HG03460 (cell line): ENCODE measurements around the gene YPEL3.
"Not testable (repeated sequence)": the region's sequence is repeated elsewhere in the genome, so short reads cannot be mapped to it uniquely, and the experiment has no call there.

ENCODE experiments used
- ATAC-seq: cut with Tn5 transposase; IDR thresholded peaks from one replicate; pipeline ENCODE4 v1.9.1; 2021; ENCODE audit not compliant: unreplicated experiment

Gene YPEL3

DNA sequence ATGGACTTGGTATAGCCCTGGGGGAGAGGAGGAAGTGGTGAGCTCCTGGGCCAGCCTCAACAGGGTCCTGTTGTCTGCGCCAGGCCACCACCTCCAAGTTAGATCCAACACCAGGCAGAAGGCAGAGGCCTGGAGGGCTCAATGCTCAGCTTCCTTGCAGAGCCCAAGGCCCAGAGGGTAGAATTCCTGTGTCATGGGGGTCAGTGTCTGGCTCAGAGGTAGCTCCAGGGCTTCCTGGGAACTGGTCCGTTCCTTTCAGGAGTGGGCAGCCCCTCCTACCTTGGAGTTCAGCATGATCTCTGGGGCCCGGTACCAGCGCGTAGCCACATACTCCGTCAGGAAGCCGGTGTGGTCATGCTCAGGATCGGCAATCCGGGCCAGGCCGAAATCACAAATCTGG is 21.8 kb upstream of the YPEL3 start:
- no peak for ATAC-seq

DNA sequence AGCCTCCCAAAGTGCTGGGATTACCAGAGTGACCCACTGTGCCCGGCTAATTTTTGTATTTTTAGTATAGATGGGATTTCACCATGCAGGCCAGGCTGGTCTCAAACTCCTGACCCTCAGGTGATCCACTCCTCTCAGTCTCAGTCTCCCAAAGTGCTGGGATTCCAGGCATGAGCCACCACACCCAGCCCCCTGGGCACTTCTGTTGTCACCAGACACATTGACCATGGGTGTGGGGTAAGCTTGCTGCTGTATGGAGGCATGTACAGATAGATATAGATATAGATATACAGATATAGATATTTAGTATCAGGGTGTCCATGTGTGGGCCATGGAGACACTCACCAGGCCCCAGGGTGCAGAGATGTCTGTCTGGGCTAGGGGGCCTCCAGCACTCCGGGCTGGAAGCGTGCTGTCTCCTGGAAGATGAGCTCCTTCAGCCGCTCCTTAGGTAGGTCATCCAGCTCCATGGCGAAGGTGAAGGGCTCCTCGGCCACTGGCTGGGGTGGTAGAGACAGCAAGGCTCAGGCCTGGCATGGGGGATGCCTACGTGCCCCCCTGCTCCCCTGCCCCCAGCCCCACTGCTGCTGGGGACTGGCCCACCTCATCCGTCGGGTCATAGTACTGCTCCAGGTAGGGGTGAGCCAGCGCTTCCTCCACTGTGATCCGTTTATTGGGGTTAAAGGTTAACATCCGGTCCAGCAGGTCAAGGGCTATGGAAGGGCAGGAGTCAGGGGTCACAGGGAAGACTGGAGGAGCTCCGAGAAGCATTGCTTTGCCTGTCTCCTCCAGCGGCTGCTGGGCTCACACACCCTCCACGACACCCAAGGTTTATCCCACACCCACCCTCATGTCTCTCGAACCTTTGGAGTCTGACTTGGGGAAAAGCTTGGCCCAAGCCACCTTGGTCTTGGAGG is 20.5 kb upstream of the YPEL3 start:
- ATAC-seq, result no peak

DNA sequence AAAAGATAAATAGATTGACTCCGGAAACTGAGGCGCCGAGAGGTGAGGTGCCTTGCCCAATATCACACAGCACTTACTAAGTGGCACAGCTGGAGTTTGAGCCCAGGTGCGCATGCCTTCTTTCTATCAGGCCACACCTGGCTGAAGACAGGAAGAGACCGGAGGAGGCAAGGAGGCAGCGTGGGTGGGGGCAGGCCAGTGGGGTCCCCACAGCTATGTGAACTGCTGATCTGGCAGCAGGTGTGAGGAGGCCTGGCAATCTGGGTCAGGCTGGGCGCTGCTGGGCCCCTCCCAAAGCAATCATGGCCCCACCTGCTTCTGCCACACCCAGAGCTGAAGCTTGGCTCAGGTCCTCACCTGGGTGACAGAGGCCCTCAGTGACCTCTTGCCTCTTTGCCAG is 19.2 kb upstream of the YPEL3 start:
- no peak for ATAC-seq

DNA sequence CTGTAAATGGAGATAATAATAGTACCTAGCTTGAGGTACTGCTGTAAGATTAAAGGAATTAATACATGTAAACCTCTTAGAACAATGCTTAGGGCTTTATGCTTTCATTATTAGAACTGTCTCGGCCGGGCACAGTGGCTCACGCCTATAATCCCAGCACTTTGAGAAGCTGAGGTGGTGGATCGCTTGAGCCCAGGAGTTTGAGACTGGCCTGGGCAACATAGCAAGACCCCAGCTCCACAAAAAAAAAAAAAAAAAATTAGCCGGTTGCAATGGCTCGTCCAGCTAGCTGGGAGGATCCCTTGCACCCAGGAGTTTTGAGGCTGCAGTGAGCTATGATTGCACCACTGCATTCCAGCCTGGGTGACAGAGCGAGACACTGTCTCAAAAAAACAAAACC is 18.8 kb upstream of the YPEL3 start:
- ATAC-seq, result not testable (repeated sequence)

DNA sequence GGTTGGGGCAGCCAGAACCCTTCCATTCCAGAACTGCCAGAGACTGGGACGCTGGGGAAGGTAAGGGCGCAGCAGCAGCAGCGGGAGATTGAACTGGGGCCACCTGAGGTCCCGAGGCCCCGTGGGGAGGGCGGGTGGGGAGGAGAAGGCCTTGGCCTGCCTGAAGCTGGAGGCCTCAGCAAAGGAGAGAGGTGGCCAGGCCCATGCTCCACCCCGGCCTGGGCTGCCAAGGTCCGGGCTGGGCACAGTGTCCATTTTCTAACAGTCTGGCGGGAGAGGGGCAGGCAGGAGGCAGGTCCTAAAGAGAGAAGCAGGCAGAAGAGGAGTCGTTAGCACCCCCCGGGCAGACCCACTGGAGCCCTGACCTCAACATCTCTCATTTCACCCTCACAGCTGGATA is 18.4 kb upstream of the YPEL3 start:
- ATAC-seq, result no peak

DNA sequence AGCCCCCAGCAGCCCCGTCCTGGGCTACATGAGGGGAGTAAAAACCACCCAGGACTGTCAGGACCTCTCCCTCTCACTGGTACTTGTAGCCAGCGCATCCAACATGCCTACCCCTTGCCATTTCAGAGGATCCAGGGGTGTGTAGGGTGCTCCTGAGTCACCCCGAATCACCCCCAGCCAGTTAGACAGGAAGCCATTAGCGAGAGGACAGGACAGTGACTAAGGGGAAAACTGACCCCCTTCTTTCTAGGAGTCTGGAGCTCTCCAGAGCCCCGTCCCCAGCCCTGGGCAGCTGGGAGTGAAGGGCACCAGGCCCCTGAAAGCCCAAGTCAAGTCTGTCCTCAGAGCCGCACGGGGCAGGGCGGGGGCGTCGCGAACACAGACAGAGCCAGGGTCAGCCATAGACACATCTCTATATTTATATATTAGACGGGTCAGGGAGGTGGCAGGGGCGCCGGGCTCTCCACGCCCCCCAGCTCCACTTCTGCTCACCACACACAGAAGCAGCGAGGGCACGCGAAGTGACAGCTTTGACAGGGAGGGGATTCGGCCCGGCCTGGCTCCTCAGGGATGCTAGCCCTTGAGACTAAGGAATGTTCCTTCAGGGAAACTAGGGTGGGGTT is 17.8 kb upstream of the YPEL3 start:
- ATAC-seq, result no peak

DNA sequence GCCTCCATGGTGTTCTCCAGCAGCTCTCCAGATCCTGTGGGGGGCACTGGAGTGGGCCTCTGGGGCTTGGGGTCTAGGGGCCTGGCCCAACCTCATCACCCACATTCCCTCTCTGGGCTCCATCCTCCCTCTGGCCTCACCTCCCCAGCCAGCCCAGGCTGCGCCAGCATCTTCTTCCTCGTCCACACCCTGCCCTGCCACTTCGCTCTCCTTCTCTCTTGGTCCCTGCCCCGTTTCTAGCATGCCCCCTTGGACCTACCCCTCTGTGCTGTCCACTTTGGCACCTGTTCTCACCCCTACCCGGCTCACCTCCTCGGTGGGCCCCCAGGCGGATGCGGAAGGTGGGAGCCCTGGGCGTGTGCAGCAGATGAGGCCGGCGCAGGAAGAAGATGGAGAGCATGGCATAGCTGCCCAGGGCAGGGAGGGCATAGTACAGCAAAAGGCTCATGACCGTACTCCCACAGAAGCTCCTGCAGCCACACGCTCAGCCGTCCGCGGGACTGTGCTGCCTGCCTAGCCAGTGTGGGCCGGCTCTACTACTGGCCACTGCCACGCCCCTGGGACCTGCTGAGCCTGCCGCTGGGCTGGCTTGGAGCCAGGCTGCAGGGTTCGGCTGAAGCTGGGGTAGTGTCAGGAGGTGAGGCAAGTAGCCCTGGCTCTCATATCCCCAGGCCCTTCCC is 17.2 kb upstream of the YPEL3 start, which contains the start of gene GDPD3:
GDPD3 (minus strand) TSS at position 507 of the 680 bp plus-strand sequence; CDS start at position 448, 59 bp downstream.
- no peak for ATAC-seq

DNA sequence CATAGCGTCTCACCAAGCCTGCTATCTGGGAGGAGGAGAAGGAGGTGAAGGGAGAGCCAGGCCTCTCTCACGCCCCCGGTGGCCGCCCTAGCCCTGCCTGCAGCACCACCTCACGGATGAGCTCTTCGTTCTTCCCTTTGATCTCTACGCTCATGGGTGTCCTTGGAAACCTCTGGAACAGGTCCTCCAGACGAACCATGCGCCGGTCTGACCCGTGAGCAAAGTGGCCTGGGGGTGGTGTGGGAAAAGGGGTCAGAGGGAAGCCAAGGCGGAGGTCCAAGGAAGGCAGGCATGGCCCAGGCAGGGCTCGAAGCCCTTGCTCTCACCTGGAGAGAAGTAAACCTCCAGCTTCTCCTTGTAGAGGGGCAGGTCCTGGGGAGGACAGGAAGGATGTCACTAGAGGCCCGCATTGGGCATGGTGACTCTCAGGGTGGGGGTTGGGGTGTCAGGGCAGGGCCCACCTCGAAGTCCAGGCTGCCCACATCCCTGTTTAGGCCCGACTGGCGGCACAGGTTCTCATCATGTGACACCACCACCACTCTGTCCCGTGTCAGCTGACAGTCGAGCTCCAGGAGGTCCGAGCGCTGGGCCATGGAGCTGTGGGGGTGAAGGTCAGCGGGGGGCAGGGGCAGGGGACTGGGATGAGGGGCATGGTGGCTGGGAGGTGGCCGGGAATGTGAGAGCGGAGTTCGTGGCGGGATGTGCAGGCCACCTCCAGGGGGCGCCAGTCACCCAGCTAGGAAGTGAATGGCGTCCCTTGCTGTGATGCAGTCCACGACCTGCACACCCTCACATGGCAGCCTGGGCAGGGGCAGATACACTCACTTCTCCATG is 16.4 kb upstream of the YPEL3 start:
- ATAC-seq, result no peak

DNA sequence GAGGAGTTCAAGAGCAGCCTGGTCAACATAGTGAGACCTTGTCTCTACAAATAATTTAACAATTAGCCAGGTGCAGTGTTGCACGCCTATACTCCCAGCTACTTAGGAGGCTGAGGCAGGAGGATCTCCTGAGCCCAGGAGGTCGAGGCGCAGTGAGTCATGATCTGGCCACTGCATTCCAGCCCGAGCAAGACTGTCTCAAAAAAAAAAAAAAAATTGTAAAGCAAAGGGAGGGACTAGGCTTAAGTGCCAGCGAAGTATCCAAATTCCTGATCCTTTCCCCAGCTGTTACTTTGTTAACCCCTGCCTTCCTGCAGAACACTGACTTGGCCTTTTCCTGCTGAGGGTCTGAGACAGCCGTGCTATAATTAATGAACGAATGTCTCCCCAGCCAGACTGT is 14.6 kb upstream of the YPEL3 start:
- no peak for ATAC-seq

DNA sequence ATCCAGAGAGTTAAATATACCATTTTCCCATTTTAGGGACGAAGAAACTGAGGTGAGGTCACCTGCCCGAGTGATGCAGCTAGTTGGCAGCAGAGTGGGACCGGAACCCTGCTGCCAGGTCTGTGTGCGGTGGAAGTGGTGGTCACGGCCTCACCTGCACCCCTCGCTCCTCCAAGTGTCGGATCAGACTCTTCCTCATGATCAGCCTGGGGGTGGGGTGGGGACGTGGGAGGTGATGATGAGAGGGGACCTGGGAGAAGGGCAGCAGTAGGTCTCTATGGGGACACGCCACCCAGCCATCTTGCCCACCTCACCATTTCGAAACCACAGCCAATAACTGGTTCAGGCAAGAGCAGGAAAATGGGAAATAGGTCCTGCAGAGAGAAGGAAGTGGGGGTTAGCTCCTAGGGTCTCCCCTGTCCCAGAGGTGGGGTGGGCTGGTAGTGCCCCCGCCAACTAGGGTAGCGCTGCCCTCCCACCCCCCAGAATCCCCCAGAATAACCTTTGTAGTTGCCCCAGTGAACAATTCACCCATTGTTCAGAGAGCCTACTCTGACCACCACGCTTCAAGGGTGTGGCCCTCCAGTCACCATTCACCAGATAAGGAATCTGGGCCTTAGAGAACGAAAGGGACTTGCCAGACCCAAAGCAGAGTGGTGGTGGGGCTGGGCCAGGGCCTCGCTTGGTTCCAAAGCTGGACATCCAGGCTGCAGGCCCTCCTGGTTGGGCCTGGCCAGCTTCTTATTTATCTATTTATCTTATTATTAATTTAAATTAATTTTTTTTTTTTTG is 12.2 kb upstream of the YPEL3 start:
- ATAC-seq, result no peak

DNA sequence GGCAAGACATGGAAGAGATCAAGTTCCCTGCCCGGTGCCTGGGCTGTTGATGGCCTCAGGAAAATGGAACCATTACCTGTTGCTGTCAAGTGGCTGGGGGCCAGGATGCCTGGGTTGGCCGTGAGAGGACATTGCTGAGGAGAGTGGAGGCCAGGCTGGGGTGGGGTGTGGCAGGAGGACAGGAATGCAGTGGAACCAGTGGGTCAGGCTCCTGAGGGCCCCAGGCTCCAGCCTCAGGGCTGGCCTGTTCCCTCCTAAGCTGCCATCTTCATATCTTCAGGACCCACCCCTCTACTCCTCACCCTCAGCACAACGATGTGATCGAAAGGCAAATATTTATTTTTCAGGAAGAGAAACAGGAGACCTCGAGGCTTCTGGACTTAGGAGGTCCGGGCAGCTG is 8.5 kb upstream of the YPEL3 start:
- ATAC-seq, result no peak

DNA sequence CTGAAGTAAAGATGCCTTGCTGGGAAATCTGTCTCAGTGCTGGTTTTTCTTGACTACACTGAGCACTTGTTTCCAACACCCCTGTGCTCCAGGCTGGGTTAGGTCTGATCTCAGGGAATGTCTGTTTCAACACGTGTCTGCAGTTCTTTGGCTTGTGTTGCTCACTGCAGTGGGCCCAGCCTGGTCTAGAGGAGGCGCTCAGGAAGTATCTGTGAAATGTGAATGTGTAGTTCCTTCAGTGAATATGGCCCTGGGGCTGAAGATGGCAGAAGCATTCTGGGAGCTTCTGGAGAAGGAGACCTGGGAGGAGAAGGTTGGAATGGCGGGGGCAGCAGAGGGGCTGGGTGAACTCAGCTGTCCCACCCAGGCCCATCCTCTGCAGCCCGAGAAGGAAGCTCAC is 8.1 kb upstream of the YPEL3 start:
- ATAC-seq, result no peak

DNA sequence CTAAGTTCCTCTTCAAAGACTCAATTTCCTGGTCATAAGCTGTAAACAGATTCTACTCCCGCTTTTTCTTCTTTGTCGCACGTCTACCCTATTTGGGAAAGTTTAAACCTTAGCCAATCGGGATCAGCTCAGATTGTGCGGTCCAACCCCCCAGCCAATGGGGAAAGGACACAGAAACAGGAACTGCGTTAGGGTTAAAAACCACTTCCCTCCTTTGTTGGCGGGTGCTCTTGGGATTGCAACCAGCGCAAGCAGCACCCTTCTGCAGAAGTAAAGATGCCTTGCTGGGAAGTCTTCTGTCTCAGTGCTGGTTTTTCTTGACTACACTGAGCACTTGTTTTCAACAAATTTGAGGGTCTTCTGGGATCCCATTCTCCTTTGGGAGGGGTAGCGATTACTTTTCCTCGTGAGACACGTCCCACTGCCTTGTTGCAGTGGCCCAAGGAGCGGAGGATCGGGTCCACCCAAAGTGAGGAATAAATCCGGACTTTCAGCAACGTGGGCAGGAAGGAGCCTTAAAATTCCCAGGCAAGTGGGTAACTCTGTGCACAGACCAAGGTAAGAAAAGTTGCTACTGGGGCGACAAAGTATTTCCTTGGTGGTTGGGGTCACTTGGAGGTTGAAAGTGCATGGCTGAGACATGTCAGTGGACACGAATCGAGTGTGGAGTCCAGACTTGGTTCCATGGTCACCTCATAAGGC is 1.0 kb upstream of the YPEL3 start:
- no peak for ATAC-seq

DNA sequence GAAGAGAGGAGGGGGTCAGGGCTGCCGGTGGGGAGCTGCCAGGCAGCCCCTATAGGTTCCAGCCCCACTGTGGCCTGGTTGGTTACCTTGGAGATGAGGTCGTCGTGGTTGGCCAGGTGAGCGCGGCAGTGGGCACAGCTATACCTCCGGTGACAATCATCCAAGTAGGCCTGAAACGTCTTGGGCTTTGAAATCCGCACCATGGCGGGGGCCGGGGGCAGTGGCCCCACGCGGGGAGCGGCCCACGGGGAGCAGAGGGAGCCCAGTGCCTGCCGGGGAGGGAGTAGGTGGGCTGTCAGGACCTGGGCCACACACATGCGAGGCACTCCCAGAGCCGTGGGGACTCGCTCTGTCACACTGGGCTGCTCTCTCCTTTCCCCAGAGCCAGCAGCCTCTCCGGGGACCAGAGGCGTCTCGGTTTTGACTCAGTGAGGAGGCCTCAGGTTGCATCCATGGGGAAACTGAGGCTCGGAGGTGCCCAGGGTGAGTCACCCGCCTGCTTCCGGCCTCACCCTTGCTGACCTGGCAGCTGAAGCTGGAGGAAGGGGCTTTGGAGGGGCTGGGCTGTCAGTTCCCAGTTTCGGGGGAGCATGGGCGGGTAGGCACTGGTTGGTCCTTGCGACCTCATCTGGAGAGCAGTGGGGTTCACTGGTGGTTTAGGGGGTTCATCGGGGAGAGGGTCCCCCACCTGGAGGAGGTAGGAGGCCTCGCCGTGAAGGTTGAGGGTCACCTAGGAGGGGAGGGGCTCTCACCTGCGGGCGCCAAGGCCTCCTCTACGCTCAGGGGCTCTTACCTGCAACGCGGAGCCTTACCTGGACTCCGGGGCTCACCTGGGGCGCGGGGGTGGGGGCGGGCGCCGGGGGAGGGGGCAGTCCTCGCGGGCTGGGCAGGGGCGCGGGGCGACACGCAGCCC is 591 bp downstream of the YPEL3 start:
- ATAC-seq, result no peak

DNA sequence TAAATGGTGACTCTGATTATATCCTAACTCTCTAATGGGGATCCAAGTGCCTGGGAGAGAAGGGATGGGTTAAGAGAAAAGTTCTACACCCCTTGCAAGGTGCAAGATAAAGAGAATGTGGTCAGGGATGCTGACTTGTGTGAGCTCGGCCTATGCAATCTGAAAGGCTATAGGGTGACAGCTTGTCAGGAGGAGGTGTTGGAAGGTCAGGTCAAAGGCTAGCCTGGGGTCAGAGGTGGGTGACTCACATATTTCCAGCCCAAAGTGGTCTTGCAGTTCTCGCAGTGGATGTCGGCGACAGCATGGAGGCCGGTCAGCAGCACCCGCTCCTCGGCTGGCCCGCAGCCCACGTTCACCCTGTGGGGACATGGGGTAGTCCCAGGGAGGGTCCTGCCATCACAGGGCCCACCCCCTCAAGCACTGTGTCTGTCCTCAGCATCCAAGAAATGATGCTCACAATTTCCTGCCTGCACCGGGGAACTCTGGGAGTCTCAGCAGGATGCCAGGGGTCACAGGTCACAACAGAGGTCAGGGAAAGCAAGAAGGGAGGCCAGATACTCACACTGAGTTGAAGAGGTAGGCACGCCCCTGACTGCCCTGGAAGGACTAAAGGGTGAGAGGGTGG is 1.4 kb downstream of the YPEL3 start:
- ATAC-seq, result no peak

DNA sequence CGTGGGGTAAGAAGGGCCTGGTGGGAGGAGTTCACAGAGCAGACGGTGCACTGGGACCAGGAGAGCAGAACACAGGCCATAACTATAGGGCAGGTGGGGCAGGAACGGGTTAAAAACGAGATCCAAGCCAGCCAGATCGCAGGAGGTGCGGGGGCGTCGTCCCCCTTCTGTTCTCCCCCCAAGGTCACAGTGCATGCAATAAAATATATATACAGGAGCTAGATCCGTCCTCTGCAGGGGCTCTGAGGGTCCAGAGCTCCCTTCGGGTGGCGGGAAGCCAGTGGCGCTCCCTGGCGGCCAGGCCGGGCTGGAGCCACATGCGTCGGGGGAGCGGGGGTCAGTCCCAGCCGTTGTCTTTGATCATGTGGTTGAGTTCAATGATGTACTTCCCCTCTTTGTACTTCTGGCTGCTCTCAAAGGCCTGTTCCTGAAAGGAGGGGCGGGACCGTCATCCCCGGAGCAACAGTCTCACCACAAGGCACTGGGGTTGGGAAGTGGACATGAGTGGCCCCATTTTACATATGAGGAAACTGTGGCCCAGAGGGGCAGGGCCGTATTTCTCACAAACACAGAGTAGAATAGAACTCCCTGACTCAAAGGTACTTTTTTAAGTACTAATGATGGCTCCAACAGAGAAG is 3.5 kb downstream of the YPEL3 start:
- peak; percentile 48 for ATAC-seq
